HepG2 (cell line): ENCODE measurements around the gene MPC1. TPM values are rescaled to one million over a fixed set of nuclear protein-coding genes. Genes with fewer than 3 reads are reported as not detected.

Experiments
- ARNT2 ChIP-seq: sonication (generic); formaldehyde crosslinking; IDR thresholded peaks from 2 replicates; pipeline ENCODE4 v1.8.0; 2022; ENCODE audit warnings: mild to moderate bottlenecking, low read depth, missing genetic modification reagents, moderate library complexity
- GTF2F1 ChIP-seq: fragments of 150-350 bp; IDR thresholded peaks from 2 replicates; pipeline ENCODE4 v1.6.1; 2014; ENCODE audit warnings: low read length
- HNF4G ChIP-seq, 2 experiments: sonication (generic) in 1 of 2; formaldehyde crosslinking in 1 of 2; IDR thresholded peaks; 2 replicates each; pipeline versions ENCODE4 v1.4.0 to v1.6.1; 2011 to 2020; ENCODE audit warnings: borderline replicate concordance in 2 of 2, low read depth in 2 of 2, mild to moderate bottlenecking in 2 of 2, low read length in 1 of 2, missing genetic modification reagents in 1 of 2, moderate library complexity in 1 of 2
- NR2F6 ChIP-seq, 2 experiments: IDR thresholded peaks; 2 replicates each; pipeline ENCODE4 v1.6.1; 2016; ENCODE audit warnings: antibody characterized with exemption in 1 of 2, mild to moderate bottlenecking in 1 of 2
- POLR2A ChIP-seq, 2 experiments: IDR thresholded peaks; 2 replicates each; pipeline ENCODE4 v1.6.1; 2011; ENCODE audit warnings: low read depth in 2 of 2, low read length in 2 of 2, mild to moderate bottlenecking in 1 of 2, moderate library complexity in 1 of 2; ENCODE audit not compliant: insufficient read depth in 1 of 2
- POLR2G ChIP-seq: fragments of 200-400 bp; formaldehyde crosslinking; IDR thresholded peaks from 2 replicates; pipeline ENCODE4 v1.6.1; 2018; ENCODE audit warnings: mild to moderate bottlenecking, low read depth, low read length, moderate library complexity
- ZNF468 ChIP-seq: sonication (generic); formaldehyde crosslinking; IDR thresholded peaks from 2 replicates; pipeline ENCODE4 v1.8.0; 2022; ENCODE audit warnings: mild to moderate bottlenecking, moderate library complexity, missing genetic modification reagents
- polyA plus RNA-seq, 8 experiments: library from polyadenylated mRNA; depleted of rRNA in 3 of 8; stranded (reverse) in 7 of 8; unstranded in 1 of 8; fragments of >200 nt; fragmentation: Illumina TruSeq in 4 of 8; extraction: Trizol in 4 of 8; gene quantifications; 2 replicates each; pipeline versions ENCODE4 v1.2.1 to v1.2.3, GENCODE V29; 2011 to 2016; ENCODE audit warnings: low read depth in 4 of 8, missing spikeins in 1 of 8, mixed read lengths in 1 of 8; ENCODE audit not compliant: insufficient read depth in 1 of 8
- total RNA-seq, 5 experiments: library from RNA; depleted of rRNA; stranded (reverse); fragments of >200 nt; fragmentation: Illumina TruSeq; extraction: Trizol; gene quantifications; 2 replicates each; pipeline ENCODE4 v1.2.3, GENCODE V29; 2016; ENCODE audit warnings: low read depth in 1 of 5
- TF ChIP-seq, protein P1 (sequence below): sonication (generic); formaldehyde crosslinking; IDR thresholded peaks from 2 replicates; pipeline ENCODE4 v1.4.0; 2020; ENCODE audit warnings: missing genetic modification reagents
- TF ChIP-seq, protein P2 (sequence below): sonication (generic); formaldehyde crosslinking; IDR thresholded peaks from 2 replicates; pipeline ENCODE4 v1.8.0; 2022; ENCODE audit warnings: mild to moderate bottlenecking, missing genetic modification reagents
- TF ChIP-seq, protein P3 (sequence below): IDR thresholded peaks from 2 replicates; pipeline ENCODE4 v1.6.1; 2016; ENCODE audit warnings: missing biosample characterization, missing genetic modification reagents, low read depth
- TF ChIP-seq, protein P4 (sequence below): sonication (generic); formaldehyde crosslinking; IDR thresholded peaks from 2 replicates; pipeline ENCODE4 v1.5.0; 2020; ENCODE audit warnings: mild to moderate bottlenecking, missing genetic modification reagents, borderline replicate concordance
- TF ChIP-seq, protein P5 (sequence below): sonication (generic); formaldehyde crosslinking; IDR thresholded peaks from 2 replicates; pipeline ENCODE4 v1.8.0; 2022; ENCODE audit warnings: missing genetic modification reagents, mild to moderate bottlenecking, moderate library complexity, borderline replicate concordance

MPC1 gene
- total and polyA plus RNA-seq, 2 of the 13 experiments (the other 11 are each of a cell fraction or from before 2014, with no cell fraction given), result 189 to 214 TPM

DNA sequence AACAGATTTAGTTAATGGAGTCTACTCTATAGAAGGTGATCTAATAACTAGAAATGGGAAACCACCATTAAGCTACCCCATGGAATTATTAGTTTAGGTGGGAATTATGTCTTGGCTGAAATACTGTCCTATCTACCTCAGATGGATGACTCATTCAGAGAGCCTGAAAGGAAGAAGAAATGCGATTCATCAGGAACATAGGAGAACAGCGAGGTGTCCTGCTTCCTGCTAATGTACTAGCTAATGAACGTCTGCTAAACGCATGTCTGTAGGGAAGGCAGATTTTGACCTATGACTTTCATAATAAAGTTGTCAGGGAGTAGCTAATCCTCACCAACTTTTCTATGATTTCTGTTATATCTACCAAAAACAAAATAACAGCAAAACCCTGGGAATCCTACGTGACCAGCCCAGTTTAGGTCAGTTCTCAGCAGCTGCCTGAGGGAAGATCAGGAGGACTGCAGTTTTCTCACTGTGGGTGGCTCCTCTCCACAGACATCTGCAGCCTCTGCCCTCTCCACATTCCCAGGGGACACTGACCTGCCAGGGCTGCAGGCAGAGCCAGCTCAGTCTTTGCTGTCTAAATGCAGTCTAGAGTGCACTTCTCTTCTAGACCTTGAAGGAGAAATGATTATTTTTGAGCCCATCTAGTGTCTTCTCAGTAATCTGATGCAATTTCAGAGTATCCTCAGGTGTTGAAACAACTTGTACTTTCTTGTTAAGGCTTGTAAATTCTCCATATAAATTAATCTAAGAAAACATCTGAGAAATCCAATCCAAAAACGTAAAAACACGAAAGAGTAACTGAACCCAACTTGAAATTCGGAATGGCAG lies 22.3 kb downstream of the MPC1 start (continued):
- peak; percentile 70 for TF ChIP-seq POLR2G
- TF ChIP-seq ZNF468 (CRISPR knock-in tag), result no peak
- TF ChIP-seq, protein P1, sequence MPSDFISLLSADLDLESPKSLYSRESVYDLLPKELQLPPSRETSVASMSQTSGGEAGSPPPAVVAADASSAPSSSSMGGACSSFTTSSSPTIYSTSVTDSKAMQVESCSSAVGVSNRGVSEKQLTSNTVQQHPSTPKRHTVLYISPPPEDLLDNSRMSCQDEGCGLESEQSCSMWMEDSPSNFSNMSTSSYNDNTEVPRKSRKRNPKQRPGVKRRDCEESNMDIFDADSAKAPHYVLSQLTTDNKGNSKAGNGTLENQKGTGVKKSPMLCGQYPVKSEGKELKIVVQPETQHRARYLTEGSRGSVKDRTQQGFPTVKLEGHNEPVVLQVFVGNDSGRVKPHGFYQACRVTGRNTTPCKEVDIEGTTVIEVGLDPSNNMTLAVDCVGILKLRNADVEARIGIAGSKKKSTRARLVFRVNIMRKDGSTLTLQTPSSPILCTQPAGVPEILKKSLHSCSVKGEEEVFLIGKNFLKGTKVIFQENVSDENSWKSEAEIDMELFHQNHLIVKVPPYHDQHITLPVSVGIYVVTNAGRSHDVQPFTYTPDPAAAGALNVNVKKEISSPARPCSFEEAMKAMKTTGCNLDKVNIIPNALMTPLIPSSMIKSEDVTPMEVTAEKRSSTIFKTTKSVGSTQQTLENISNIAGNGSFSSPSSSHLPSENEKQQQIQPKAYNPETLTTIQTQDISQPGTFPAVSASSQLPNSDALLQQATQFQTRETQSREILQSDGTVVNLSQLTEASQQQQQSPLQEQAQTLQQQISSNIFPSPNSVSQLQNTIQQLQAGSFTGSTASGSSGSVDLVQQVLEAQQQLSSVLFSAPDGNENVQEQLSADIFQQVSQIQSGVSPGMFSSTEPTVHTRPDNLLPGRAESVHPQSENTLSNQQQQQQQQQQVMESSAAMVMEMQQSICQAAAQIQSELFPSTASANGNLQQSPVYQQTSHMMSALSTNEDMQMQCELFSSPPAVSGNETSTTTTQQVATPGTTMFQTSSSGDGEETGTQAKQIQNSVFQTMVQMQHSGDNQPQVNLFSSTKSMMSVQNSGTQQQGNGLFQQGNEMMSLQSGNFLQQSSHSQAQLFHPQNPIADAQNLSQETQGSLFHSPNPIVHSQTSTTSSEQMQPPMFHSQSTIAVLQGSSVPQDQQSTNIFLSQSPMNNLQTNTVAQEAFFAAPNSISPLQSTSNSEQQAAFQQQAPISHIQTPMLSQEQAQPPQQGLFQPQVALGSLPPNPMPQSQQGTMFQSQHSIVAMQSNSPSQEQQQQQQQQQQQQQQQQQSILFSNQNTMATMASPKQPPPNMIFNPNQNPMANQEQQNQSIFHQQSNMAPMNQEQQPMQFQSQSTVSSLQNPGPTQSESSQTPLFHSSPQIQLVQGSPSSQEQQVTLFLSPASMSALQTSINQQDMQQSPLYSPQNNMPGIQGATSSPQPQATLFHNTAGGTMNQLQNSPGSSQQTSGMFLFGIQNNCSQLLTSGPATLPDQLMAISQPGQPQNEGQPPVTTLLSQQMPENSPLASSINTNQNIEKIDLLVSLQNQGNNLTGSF (CRISPR knock-in tag), result no peak
- TF ChIP-seq, protein P2, sequence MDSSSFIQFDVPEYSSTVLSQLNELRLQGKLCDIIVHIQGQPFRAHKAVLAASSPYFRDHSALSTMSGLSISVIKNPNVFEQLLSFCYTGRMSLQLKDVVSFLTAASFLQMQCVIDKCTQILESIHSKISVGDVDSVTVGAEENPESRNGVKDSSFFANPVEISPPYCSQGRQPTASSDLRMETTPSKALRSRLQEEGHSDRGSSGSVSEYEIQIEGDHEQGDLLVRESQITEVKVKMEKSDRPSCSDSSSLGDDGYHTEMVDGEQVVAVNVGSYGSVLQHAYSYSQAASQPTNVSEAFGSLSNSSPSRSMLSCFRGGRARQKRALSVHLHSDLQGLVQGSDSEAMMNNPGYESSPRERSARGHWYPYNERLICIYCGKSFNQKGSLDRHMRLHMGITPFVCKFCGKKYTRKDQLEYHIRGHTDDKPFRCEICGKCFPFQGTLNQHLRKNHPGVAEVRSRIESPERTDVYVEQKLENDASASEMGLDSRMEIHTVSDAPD (CRISPR knock-in tag), result no peak
- TF ChIP-seq HNF4G (IDR thresholded peaks at IDR 0.05; ENCODE audit: borderline replicate concordance, low read depth, low read length), result no peak
- no peak for TF ChIP-seq HNF4G (CRISPR knock-in tag; IDR thresholded peaks at IDR 0.05; ENCODE audit: borderline replicate concordance, low read depth)
- TF ChIP-seq ARNT2, result no peak
- TF ChIP-seq, protein P3, sequence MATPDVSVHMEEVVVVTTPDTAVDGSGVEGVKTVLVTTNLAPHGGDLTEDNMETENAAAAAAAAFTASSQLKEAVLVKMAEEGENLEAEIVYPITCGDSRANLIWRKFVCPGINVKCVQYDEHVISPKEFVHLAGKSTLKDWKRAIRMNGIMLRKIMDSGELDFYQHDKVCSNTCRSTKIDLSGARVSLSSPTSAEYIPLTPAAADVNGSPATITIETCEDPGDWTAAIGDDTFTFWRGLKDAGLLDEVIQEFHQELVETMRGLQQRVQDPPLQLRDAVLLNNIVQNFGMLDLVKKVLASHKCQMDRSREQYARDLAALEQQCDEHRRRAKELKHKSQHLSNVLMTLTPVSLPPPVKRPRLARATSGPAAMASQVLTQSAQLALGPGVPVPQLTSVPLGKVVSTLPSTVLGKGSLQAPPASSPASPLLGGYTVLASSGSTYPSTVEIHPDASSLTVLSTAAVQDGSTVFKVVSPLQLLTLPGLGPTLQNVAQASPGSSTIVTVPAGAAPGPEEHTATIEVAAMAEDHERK, result no peak
- TF ChIP-seq NR2F6 (IDR thresholded peaks at IDR 0.05), result no peak
- TF ChIP-seq NR2F6 (CRISPR knock-in tag; IDR thresholded peaks at IDR 0.05), result 0 out of 2 replicates have a peak, but pooled peaks have one; percentile 22
- TF ChIP-seq, protein P4, sequence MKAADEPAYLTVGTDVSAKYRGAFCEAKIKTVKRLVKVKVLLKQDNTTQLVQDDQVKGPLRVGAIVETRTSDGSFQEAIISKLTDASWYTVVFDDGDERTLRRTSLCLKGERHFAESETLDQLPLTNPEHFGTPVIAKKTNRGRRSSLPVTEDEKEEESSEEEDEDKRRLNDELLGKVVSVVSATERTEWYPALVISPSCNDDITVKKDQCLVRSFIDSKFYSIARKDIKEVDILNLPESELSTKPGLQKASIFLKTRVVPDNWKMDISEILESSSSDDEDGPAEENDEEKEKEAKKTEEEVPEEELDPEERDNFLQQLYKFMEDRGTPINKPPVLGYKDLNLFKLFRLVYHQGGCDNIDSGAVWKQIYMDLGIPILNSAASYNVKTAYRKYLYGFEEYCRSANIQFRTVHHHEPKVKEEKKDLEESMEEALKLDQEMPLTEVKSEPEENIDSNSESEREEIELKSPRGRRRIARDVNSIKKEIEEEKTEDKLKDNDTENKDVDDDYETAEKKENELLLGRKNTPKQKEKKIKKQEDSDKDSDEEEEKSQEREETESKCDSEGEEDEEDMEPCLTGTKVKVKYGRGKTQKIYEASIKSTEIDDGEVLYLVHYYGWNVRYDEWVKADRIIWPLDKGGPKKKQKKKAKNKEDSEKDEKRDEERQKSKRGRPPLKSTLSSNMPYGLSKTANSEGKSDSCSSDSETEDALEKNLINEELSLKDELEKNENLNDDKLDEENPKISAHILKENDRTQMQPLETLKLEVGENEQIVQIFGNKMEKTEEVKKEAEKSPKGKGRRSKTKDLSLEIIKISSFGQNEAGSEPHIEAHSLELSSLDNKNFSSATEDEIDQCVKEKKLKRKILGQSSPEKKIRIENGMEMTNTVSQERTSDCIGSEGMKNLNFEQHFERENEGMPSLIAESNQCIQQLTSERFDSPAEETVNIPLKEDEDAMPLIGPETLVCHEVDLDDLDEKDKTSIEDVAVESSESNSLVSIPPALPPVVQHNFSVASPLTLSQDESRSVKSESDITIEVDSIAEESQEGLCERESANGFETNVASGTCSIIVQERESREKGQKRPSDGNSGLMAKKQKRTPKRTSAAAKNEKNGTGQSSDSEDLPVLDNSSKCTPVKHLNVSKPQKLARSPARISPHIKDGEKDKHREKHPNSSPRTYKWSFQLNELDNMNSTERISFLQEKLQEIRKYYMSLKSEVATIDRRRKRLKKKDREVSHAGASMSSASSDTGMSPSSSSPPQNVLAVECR (CRISPR knock-in tag), result no peak; the same call in 1 of the 2 replicates
- TF ChIP-seq, protein P5, sequence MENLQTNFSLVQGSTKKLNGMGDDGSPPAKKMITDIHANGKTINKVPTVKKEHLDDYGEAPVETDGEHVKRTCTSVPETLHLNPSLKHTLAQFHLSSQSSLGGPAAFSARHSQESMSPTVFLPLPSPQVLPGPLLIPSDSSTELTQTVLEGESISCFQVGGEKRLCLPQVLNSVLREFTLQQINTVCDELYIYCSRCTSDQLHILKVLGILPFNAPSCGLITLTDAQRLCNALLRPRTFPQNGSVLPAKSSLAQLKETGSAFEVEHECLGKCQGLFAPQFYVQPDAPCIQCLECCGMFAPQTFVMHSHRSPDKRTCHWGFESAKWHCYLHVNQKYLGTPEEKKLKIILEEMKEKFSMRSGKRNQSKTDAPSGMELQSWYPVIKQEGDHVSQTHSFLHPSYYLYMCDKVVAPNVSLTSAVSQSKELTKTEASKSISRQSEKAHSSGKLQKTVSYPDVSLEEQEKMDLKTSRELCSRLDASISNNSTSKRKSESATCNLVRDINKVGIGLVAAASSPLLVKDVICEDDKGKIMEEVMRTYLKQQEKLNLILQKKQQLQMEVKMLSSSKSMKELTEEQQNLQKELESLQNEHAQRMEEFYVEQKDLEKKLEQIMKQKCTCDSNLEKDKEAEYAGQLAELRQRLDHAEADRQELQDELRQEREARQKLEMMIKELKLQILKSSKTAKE (CRISPR knock-in tag), result no peak
- 0 out of 2 replicates have a peak, but pooled peaks have one; percentile 4 for TF ChIP-seq GTF2F1
- TF ChIP-seq POLR2A (IDR thresholded peaks at IDR 0.05; ENCODE audit: insufficient read depth in 1 of 2, low read depth in 2 of 2, low read length in 2 of 2), result peak in 1 of 2 experiments; percentile 0; a peak in 1 of 4 replicates
